GM23338 (cell line): Measurements from ENCODE around the gene CAMSAP1. TPM values are rescaled to one million over a fixed set of nuclear protein-coding genes. Genes with fewer than 3 reads are reported as not detected.

ENCODE experiments used
- ATAC-seq: fragments of 200-7000 bp; cut with Tn5 transposase; 3 replicates; pipeline ENCODE4 v1.9.1; 2020
- DNase-seq: peaks from one replicate; pipeline ENCODE4 v3.0.0-alpha.2; 2015; ENCODE audit warnings: low spot score
- H2AFZ ChIP-seq: fragments of 200-600 bp; sonication (generic); 2 replicates; pipeline ENCODE4 v1.8.0; 2016; ENCODE audit warnings: antibody characterized with exemption, mild to moderate bottlenecking, moderate library complexity
- H3F3A ChIP-seq: fragments of 200-600 bp; sonication (generic); replicated peaks from 2 replicates; pipeline ENCODE4 v1.8.0; 2017; ENCODE audit warnings: antibody characterized with exemption, mixed run types, low read depth
- H3K27ac ChIP-seq: fragments of 200-600 bp; sonication (generic); 2 replicates; pipeline ENCODE4 v1.6.1; 2016; ENCODE audit warnings: low read depth
- H3K27me3 ChIP-seq: fragments of 200-600 bp; sonication (generic); 2 replicates; pipeline ENCODE4 v1.8.0; 2016; ENCODE audit warnings: mild to moderate bottlenecking, mixed run types, moderate library complexity; ENCODE audit not compliant: insufficient read depth
- H3K36me3 ChIP-seq: fragments of 200-600 bp; sonication (generic); 2 replicates; pipeline ENCODE4 v1.8.0; 2016; ENCODE audit warnings: mild to moderate bottlenecking; ENCODE audit not compliant: insufficient read depth
- H3K4me1 ChIP-seq: fragments of 200-600 bp; sonication (generic); 2 replicates; pipeline ENCODE4 v1.8.0; 2016; ENCODE audit warnings: mild to moderate bottlenecking, moderate library complexity; ENCODE audit not compliant: insufficient read depth
- H3K4me2 ChIP-seq: fragments of 200-600 bp; sonication (generic); 2 replicates; pipeline ENCODE4 v1.7.1; 2017; ENCODE audit warnings: mixed run types
- H3K4me3 ChIP-seq: fragments of 200-600 bp; sonication (generic); 2 replicates; pipeline ENCODE4 v1.6.1; 2016; ENCODE audit warnings: mixed run types
- H3K79me2 ChIP-seq: fragments of 200-600 bp; sonication (generic); replicated peaks from 2 replicates; pipeline ENCODE4 v1.8.0; 2017; ENCODE audit warnings: mild to moderate bottlenecking; ENCODE audit not compliant: insufficient read depth
- H3K9me2 ChIP-seq: fragments of 200-600 bp; sonication (generic); 2 replicates; pipeline ENCODE4 v1.8.0; 2017; ENCODE audit not compliant: insufficient read depth
- H4K20me1 ChIP-seq: fragments of 200-600 bp; sonication (generic); replicated peaks from 2 replicates; pipeline ENCODE4 v1.8.0; 2017; ENCODE audit warnings: mild to moderate bottlenecking; ENCODE audit not compliant: insufficient read depth
- H3K27ac Mint-ChIP-seq: 2 replicates; pipeline ENCODE4 v1.8.0; 2020; ENCODE audit warnings: inconsistent platforms, mild to moderate bottlenecking, moderate library complexity, mixed read lengths
- H3K27me3 Mint-ChIP-seq: 3 replicates; pipeline ENCODE4 v1.8.0; 2022; ENCODE audit warnings: low read depth, mild to moderate bottlenecking, moderate library complexity, mixed read lengths, inconsistent platforms; ENCODE audit not compliant: insufficient read depth, poor library complexity
- H3K36me3 Mint-ChIP-seq: 3 replicates; pipeline ENCODE4 v1.8.0; 2021; ENCODE audit warnings: low read depth, mild to moderate bottlenecking, inconsistent platforms, moderate library complexity, mixed read lengths
- H3K4me1 Mint-ChIP-seq: 3 replicates; pipeline ENCODE4 v1.8.0; 2020; ENCODE audit warnings: mild to moderate bottlenecking, inconsistent platforms, mixed read lengths
- H3K4me3 Mint-ChIP-seq: 3 replicates; pipeline ENCODE4 v1.8.0; 2021; ENCODE audit warnings: moderate library complexity, mild to moderate bottlenecking, inconsistent platforms, mixed read lengths
- H3K9me3 Mint-ChIP-seq: 3 replicates; pipeline ENCODE4 v1.8.0; 2020; ENCODE audit warnings: moderate library complexity, mild to moderate bottlenecking, inconsistent platforms, mixed read lengths
- CTCF ChIP-seq, 2 experiments: fragments of 200-600 bp in 1 of 2; sonication (generic) in 1 of 2; conservative IDR thresholded peaks; 2 replicates each; pipeline versions ENCODE4 v1.5.1 to v1.6.1; 2016 to 2017; ENCODE audit warnings: antibody characterized with exemption in 2 of 2, low read depth in 2 of 2, mild to moderate bottlenecking in 2 of 2, moderate library complexity in 1 of 2
- EZH2 ChIP-seq: fragments of 200-600 bp; sonication (generic); IDR thresholded peaks from one replicate; pipeline ENCODE4 v1.8.0; 2017; ENCODE audit warnings: antibody characterized with exemption, mild to moderate bottlenecking, low read depth; ENCODE audit not compliant: unreplicated experiment
- NANOG ChIP-seq: IDR thresholded peaks from 2 replicates; pipeline ENCODE4 v1.6.1; 2016; ENCODE audit warnings: antibody characterized with exemption, borderline replicate concordance
- STAT1 ChIP-seq: IDR thresholded peaks from one replicate; pipeline ENCODE4 v1.6.1; 2016; ENCODE audit warnings: antibody characterized with exemption; ENCODE audit not compliant: unreplicated experiment
- ZNF331 ChIP-seq: fragments of 250-450 bp; sonication (Bioruptor Pico); IDR thresholded peaks from 2 replicates; pipeline ENCODE4 v1.5.0; 2020; ENCODE audit warnings: low read depth, mild to moderate bottlenecking, moderate library complexity
- ZNF462 ChIP-seq: fragments of 250-450 bp; sonication (Bioruptor Pico); IDR thresholded peaks from 2 replicates; pipeline ENCODE4 v1.5.0; 2020; ENCODE audit warnings: mild to moderate bottlenecking, moderate library complexity
- polyA plus RNA-seq: library from polyadenylated mRNA; unstranded; fragments of >200 nt; fragmentation: Nextera tagmentation; extraction: Ambion mirVana; gene quantifications from 2 replicates; pipeline ENCODE4 v1.2.1, GENCODE V29; 2016
- total RNA-seq: library from RNA; depleted of rRNA; stranded (reverse); fragments of >200 nt; shearing (Covaris generic); gene quantifications from 2 replicates; pipeline ENCODE4 v1.2.3, GENCODE V29; 2014

CAMSAP1 gene
- total and polyA plus RNA-seq, 2 experiments from 2014 or later: 6.9 to 75.4 TPM

GRCh38 chr9:135787776-135788575 lies 119.4 kb downstream of the CAMSAP1 start (continued):
- no peak for TF ChIP-seq ZNF462 (CRISPR knock-in tag)

- H3K27me3 Mint-ChIP-seq: peaks cover 6% of the 10 kb centered on the region
- H3K9me3 Mint-ChIP-seq: no peaks in the 10 kb centered on the region
- H3K36me3 Mint-ChIP-seq: no peaks in the 10 kb centered on the region
- Histone ChIP-seq H3K9me2 (no peaks in the 10 kb centered on the region), H3K27ac (no peak overlapping the region), H3K4me2 (no peak overlapping the region), H2AFZ (no peak overlapping the region), H4K20me1 (no peaks in the 10 kb centered on the region), H3K36me3 (no peaks in the 10 kb centered on the region), H3F3A (no peaks in the 10 kb centered on the region), H3K4me3 (no peak overlapping the region), H3K27me3 (no peaks in the 10 kb centered on the region), H3K4me1 (no peaks in the 10 kb centered on the region), H3K79me2 (no peaks in the 10 kb centered on the region)
- no peak overlapping the region for H3K4me3 Mint-ChIP-seq
- no peaks in the 10 kb centered on the region for H3K4me1 Mint-ChIP-seq
- DNase-seq (no peak), ATAC-seq (no peak)
- H3K27ac Mint-ChIP-seq: no peak overlapping the region
- no peak for TF ChIP-seq CTCF (conservative IDR thresholded peaks at IDR 0.05; ENCODE audit: low read depth in 2 of 2)
- no peak for TF ChIP-seq NANOG
- TF ChIP-seq ZNF462 (CRISPR knock-in tag): no peak
- no peak for TF ChIP-seq ZNF331 (CRISPR knock-in tag)
- TF ChIP-seq EZH2: no peak
- TF ChIP-seq STAT1: no peak
Measured at GRCh38 chr9:135787317-135787716, 120.0 kb downstream of the CAMSAP1 start.
